ENCODE measurements around the gene RNASE13. TPM values are rescaled to one million over a fixed set of nuclear protein-coding genes. Genes with fewer than 3 reads are reported as not detected.

RNASE13 gene
- polyA plus RNA-seq, 2 of the 4 experiments (the other 2 are of a cell fraction): not detected

- FAIRE-seq (no peak), ATAC-seq (no peak), DNase-seq (ENCODE audit: low read depth in 1 of 2, low spot score in 1 of 2) (no peak)
- 84% methylated on average over 10 of the region's 10 CpGs for WGBS (ENCODE audit: missing lambda C conversion rate)
- TF ChIP-seq TP53 (CRISPR knock-in tag; IDR thresholded peaks at IDR 0.05) (no peak), KDM1A (IDR thresholded peaks at IDR 0.05; ENCODE audit: low read depth) (no peak), JUNB (IDR thresholded peaks at IDR 0.05) (no peak), EP300 (IDR thresholded peaks at IDR 0.05) (no peak), RAD21 (conservative IDR thresholded peaks at IDR 0.05 in 1 of 2, IDR thresholded peaks at IDR 0.05 in 1 of 2) (no peak), RFX5 (IDR thresholded peaks at IDR 0.05) (no peak), RARB (CRISPR knock-in tag; IDR thresholded peaks at IDR 0.05) (no peak), BCL3 (IDR thresholded peaks at IDR 0.05) (no peak), SMC3 (IDR thresholded peaks at IDR 0.05) (no peak), HOXA7 (CRISPR knock-in tag; IDR thresholded peaks at IDR 0.05) (no peak), ATOH8 (CRISPR knock-in tag; IDR thresholded peaks at IDR 0.05; ENCODE audit: low read depth) (no peak), NFE2L2 (conservative IDR thresholded peaks at IDR 0.05; ENCODE audit: low read length) (no peak), E2F6 (IDR thresholded peaks at IDR 0.05; ENCODE audit: borderline replicate concordance, low read depth) (no peak), RCOR1 (IDR thresholded peaks at IDR 0.05; ENCODE audit: low read depth, low read length) (no peak)
- no peaks in the 10 kb centered on the region for H3K9me3 ChIP-seq
- H3K27ac ChIP-seq: no peak overlapping the region
- POLR2A ChIA-PET: no interaction called here
- H3K4me1 ChIP-seq: peaks cover 20% of the 10 kb centered on the region
- no peak overlapping the region for H3K4me2 ChIP-seq
- CTCF ChIA-PET: interaction anchor here (0.6 to 4.8 kb wide), 10 partner anchors 10 to 85 kb away, joined by 3 to 26 read pairs (median 4); partner anchors contain the start of gene ARHGEF40
- H3K4me3 ChIP-seq: no peak overlapping the region
These were observed 22.0 kb upstream of the RNASE13 start for GRCh38 chr14:21056520-21057163.

DNA sequence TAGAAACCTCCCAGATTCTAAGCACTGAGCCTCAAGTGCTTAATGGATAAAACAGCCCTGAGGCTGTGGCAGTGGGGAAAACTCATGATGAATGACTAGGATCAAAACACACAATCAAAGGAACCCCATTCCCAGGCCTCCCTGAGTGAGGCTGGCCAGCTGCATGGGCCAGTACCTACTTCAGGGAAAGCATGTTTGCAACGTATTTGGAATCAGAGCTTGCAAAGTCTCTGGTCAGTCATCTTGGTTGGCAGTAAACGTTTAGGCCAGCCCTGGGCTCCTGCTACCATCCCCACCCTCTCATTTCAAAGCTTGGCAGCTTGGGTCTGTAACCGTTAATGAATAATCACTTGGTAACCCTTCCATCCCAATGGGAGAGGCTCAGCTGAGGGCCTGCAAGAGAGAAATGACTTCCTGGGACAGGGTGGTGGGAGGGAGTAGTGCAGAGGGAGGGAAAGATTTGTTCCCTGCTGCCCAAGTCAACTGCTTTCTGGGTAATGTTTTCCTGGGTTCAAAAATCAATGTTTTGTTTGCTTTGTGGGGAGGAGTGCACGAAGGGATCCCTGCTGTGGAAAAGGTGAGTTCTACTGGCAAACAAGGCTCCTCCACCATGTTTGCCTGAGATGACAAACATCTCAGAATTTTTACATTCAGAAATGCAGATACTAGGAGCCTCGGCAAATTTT, 21.0 kb upstream of the RNASE13 start:
- 26% methylated on average over 5 of the region's 5 CpGs for WGBS (ENCODE audit: missing lambda C conversion rate)
- H3K4me3 ChIP-seq: no peak overlapping the region
- H3K9me3 ChIP-seq: no peaks in the 10 kb centered on the region
- peak overlapping the region; percentile 44 to 50; a peak in 3 of 6 replicates for H3K27ac ChIP-seq
- peaks cover 20% of the 10 kb centered on the region for H3K4me1 ChIP-seq
- POLR2A ChIA-PET: no interaction called here
- ATAC-seq (peak; percentile 26 to 49; a peak in 3 of 6 replicates), FAIRE-seq (no peak), DNase-seq (ENCODE audit: low read depth in 1 of 2, low spot score in 1 of 2) (no peak)
- CTCF ChIA-PET: interaction anchor here (1.1 to 4.8 kb wide), 5 partner anchors 11 to 41 kb away, joined by 3 to 26 read pairs (median 7); no protein-coding TSS in a partner anchor
- TF ChIP-seq CBX8 (IDR thresholded peaks at IDR 0.05) (no peak), TFCP2L1 (CRISPR knock-in tag; IDR thresholded peaks at IDR 0.05) (no peak), ZC3H11A (IDR thresholded peaks at IDR 0.05) (no peak), TP53 (CRISPR knock-in tag; IDR thresholded peaks at IDR 0.05) (no peak), MAFK (IDR thresholded peaks at IDR 0.05; ENCODE audit: partially characterized antibody) (no peak), EHMT2 (IDR thresholded peaks at IDR 0.05; ENCODE audit: low read depth) (no peak)
- peak overlapping the region; percentile 51 for H3K4me2 ChIP-seq

DNA sequence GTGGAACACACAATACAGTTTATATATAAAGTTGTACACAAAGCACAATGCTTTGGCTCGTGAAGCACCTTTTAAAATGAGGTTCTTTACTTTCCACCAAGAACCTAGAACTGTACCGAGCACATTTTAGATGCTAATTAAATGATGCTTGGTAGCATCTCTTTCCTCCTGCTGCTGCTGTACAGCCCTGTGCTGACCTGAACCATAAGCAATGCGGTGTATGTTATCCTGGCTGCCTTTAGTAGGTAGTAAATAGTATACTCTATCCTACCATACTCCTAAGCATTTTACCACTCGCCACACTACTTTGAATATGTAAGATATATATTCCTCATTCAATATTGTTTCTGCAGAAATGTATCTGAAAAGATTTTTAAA, 20.1 kb upstream of the RNASE13 start:
- no peaks in the 10 kb centered on the region for H3K9me3 ChIP-seq
- CTCF ChIA-PET: interaction anchor here (4.8 kb wide), 1 partner anchor 38 kb away, joined by 26 read pairs; no protein-coding TSS in a partner anchor
- WGBS (ENCODE audit: missing lambda C conversion rate): 78% methylated on average over 4 of the region's 4 CpGs
- TF ChIP-seq CEBPB (IDR thresholded peaks at IDR 0.05) (no peak), PBX3 (IDR thresholded peaks at IDR 0.05) (no peak)
- TF ChIP-seq, protein P1, sequence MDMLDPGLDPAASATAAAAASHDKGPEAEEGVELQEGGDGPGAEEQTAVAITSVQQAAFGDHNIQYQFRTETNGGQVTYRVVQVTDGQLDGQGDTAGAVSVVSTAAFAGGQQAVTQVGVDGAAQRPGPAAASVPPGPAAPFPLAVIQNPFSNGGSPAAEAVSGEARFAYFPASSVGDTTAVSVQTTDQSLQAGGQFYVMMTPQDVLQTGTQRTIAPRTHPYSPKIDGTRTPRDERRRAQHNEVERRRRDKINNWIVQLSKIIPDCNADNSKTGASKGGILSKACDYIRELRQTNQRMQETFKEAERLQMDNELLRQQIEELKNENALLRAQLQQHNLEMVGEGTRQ (IDR thresholded peaks at IDR 0.05): no peak
- TF ChIP-seq, protein P2, sequence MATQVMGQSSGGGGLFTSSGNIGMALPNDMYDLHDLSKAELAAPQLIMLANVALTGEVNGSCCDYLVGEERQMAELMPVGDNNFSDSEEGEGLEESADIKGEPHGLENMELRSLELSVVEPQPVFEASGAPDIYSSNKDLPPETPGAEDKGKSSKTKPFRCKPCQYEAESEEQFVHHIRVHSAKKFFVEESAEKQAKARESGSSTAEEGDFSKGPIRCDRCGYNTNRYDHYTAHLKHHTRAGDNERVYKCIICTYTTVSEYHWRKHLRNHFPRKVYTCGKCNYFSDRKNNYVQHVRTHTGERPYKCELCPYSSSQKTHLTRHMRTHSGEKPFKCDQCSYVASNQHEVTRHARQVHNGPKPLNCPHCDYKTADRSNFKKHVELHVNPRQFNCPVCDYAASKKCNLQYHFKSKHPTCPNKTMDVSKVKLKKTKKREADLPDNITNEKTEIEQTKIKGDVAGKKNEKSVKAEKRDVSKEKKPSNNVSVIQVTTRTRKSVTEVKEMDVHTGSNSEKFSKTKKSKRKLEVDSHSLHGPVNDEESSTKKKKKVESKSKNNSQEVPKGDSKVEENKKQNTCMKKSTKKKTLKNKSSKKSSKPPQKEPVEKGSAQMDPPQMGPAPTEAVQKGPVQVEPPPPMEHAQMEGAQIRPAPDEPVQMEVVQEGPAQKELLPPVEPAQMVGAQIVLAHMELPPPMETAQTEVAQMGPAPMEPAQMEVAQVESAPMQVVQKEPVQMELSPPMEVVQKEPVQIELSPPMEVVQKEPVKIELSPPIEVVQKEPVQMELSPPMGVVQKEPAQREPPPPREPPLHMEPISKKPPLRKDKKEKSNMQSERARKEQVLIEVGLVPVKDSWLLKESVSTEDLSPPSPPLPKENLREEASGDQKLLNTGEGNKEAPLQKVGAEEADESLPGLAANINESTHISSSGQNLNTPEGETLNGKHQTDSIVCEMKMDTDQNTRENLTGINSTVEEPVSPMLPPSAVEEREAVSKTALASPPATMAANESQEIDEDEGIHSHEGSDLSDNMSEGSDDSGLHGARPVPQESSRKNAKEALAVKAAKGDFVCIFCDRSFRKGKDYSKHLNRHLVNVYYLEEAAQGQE (IDR thresholded peaks at IDR 0.05): no peak

More for the DNA sequence above, 20.1 kb upstream of the RNASE13 start:
- DNase-seq (ENCODE audit: low read depth in 1 of 2, low spot score in 1 of 2): no peak
- FAIRE-seq: no peak
- H3K4me2 ChIP-seq: peak overlapping the region; percentile 14; the same call in 1 of the 3 replicates
- H3K4me1 ChIP-seq: peaks cover 20% of the 10 kb centered on the region
- no peak overlapping the region for H3K27ac ChIP-seq
- POLR2A ChIA-PET: no interaction called here
- H3K4me3 ChIP-seq: no peak overlapping the region
- ATAC-seq: no peak; a peak in 1 of 6 replicates

All from A549 (cell line).